HCT116 (cell line): ENCODE results near the gene RTN4RL1. TPM values are rescaled to one million over a fixed set of nuclear protein-coding genes. Genes with fewer than 3 reads are reported as not detected.

ENCODE experiments used
- ATAC-seq: fragments of 200-7000 bp; cut with Tn5 transposase; 2 replicates; pipeline ENCODE4 v1.9.1; 2020; ENCODE audit warnings: mild to moderate bottlenecking, moderate library complexity
- BruUV-seq: library from RNA; stranded (reverse); fragments of 400-500 nt; replicated peaks from 2 replicates; lab custom pipeline; 2021; lab: Mats Ljungman, UMichigan
- CTCF ChIA-PET: fragments of 300-600 bp; sonication (Branson Sonifier 250); formaldehyde crosslinking; loops from one replicate; lab custom pipeline; 2021; ENCODE audit warnings: antibody characterized with exemption; lab: Charles Lee
- POLR2A ChIA-PET: fragments of 300-600, 350-600 bp; sonication (Branson Sonifier 250); formaldehyde crosslinking; loops from one replicate; lab custom pipeline; 2021; ENCODE audit warnings: antibody characterized with exemption; lab: Charles Lee
- RAD21 ChIA-PET, 2 experiments: fragments of 300-600 bp; sonication (Branson Sonifier 250); formaldehyde crosslinking; loops; one replicate each; lab custom pipeline; 2023; ENCODE audit warnings: low total read pairs in 2 of 2; ENCODE audit not compliant: uncharacterized antibody in 2 of 2, unreplicated experiment in 2 of 2, low non-redundant PET in 1 of 2; lab: Charles Lee
- DNase-seq: peaks from one replicate; pipeline ENCODE4 v3.0.0-alpha.2; 2010; ENCODE audit warnings: low read depth, low spot score
- H2AFZ ChIP-seq: fragments of 200-600 bp; shearing (Covaris generic), sonication (generic); 2 replicates; pipeline ENCODE4 v1.6.1; 2017; ENCODE audit warnings: low read depth, mixed run types, mixed read lengths, antibody characterized with exemption, low read length; ENCODE audit not compliant: poor library complexity, severe bottlenecking
- H3K27ac ChIP-seq: 2 replicates; pipeline ENCODE4 v1.5.1; 2012; ENCODE audit warnings: low read depth, low read length
- H3K27me3 ChIP-seq: fragments of 200-600 bp; sonication (generic); 2 replicates; pipeline ENCODE4 v1.6.1; 2016; ENCODE audit warnings: mixed run types, low read length, mixed read lengths; ENCODE audit not compliant: insufficient read depth
- H3K36me3 ChIP-seq, 2 experiments: fragments of 200-500 bp in 1 of 2; fragments of 200-600 bp in 1 of 2; sonication (Bioruptor generic) in 1 of 2; sonication (generic) in 1 of 2; 2 replicates each; pipeline versions ENCODE4 v1.5.1 to v1.6.1; 2014 to 2016; ENCODE audit warnings: low read length in 2 of 2, inconsistent platforms in 1 of 2, mixed read lengths in 1 of 2, mixed run types in 1 of 2; ENCODE audit not compliant: insufficient read depth in 2 of 2, control insufficient read depth in 1 of 2
- H3K4me1 ChIP-seq, 2 experiments: fragments of 200-600 bp in 1 of 2; sonication (generic) in 1 of 2; 2 replicates each; pipeline versions ENCODE4 v1.5.1 to v1.6.1; 2012 to 2017; ENCODE audit warnings: low read length in 2 of 2, inconsistent platforms in 1 of 2, mild to moderate bottlenecking in 1 of 2, mixed read lengths in 1 of 2, mixed run types in 1 of 2, moderate library complexity in 1 of 2; ENCODE audit not compliant: insufficient read depth in 2 of 2, control insufficient read depth in 1 of 2
- H3K4me2 ChIP-seq: fragments of 200-600 bp; sonication (generic); 2 replicates; pipeline ENCODE4 v1.6.1; 2017; ENCODE audit warnings: mixed run types, low read length, mixed read lengths
- H3K4me3 ChIP-seq, 2 experiments: fragments of 200-600 bp in 1 of 2; sonication (generic) in 1 of 2; replicated peaks in 1 of 2; 2 replicates each; pipeline ENCODE4 v1.5.1; 2011 to 2016; ENCODE audit warnings: low read length in 2 of 2, control low read depth in 1 of 2, low read depth in 1 of 2, mild to moderate bottlenecking in 1 of 2, mixed read lengths in 1 of 2, mixed run types in 1 of 2
- H3K79me2 ChIP-seq: fragments of 200-600 bp; sonication (generic); 2 replicates; pipeline ENCODE4 v1.6.1; 2017; ENCODE audit warnings: mild to moderate bottlenecking, mixed run types, low read length, moderate library complexity, mixed read lengths; ENCODE audit not compliant: insufficient read depth
- H3K9ac ChIP-seq: fragments of 200-600 bp; sonication (generic); 2 replicates; pipeline ENCODE4 v1.6.1; 2016; ENCODE audit warnings: low read length, mixed read lengths
- H3K9me2 ChIP-seq: fragments of 200-600 bp; sonication (generic), shearing (Covaris generic); 2 replicates; pipeline ENCODE4 v1.6.1; 2017; ENCODE audit warnings: mixed run types, mild to moderate bottlenecking, moderate library complexity; ENCODE audit not compliant: insufficient read depth
- H3K9me3 ChIP-seq, 2 experiments: fragments of 200-500 bp in 1 of 2; fragments of 200-600 bp in 1 of 2; sonication (Bioruptor generic) in 1 of 2; sonication (generic) in 1 of 2; 2 replicates each; pipeline ENCODE4 v1.6.1; 2014 to 2017; ENCODE audit warnings: low read length in 2 of 2, mixed read lengths in 2 of 2, inconsistent platforms in 1 of 2, low read depth in 1 of 2, mild to moderate bottlenecking in 1 of 2, mixed run types in 1 of 2, moderate library complexity in 1 of 2; ENCODE audit not compliant: control insufficient read depth in 1 of 2, insufficient read depth in 1 of 2
- H4K20me1 ChIP-seq: fragments of 200-600 bp; sonication (generic), shearing (Covaris generic); 2 replicates; pipeline ENCODE4 v1.6.1; 2017; ENCODE audit warnings: mixed run types, mild to moderate bottlenecking, moderate library complexity; ENCODE audit not compliant: insufficient read depth
- CBX3 ChIP-seq: IDR thresholded peaks from 2 replicates; pipeline ENCODE4 v1.6.1; 2012; ENCODE audit warnings: low read depth
- FOSL1 ChIP-seq: IDR thresholded peaks from 2 replicates; pipeline ENCODE4 v1.6.1; 2012; ENCODE audit warnings: low read depth
- JUND ChIP-seq: IDR thresholded peaks from 2 replicates; pipeline ENCODE4 v1.6.1; 2012
- MAX ChIP-seq: IDR thresholded peaks from 2 replicates; pipeline ENCODE4 v1.6.1; 2012
- RAD21 ChIP-seq: IDR thresholded peaks from 2 replicates; pipeline ENCODE4 v1.6.1; 2012; ENCODE audit warnings: low read depth, mild to moderate bottlenecking
- REST ChIP-seq: IDR thresholded peaks from 2 replicates; pipeline ENCODE4 v1.6.1; 2012; ENCODE audit warnings: low read depth
- TCF7L2 ChIP-seq: IDR thresholded peaks from 2 replicates; pipeline ENCODE4 v1.7.0; 2011; ENCODE audit warnings: borderline replicate concordance, inconsistent platforms; ENCODE audit not compliant: insufficient read depth, insufficient read length; ENCODE audit errors: extremely low read depth
- ZNF274 ChIP-seq: fragments of 200-500 bp; sonication (Bioruptor generic); IDR thresholded peaks from 2 replicates; pipeline ENCODE4 v1.6.1; 2014; ENCODE audit warnings: mild to moderate bottlenecking, low read depth, low read length, inconsistent platforms
- intact Hi-C: fragments of 100-400 bp; cut with micrococcal nuclease; formaldehyde crosslinking; loops from 2 replicates; pipeline ENCODE4 v1.10.0; 2022
- total RNA-seq: library from RNA; stranded (reverse); gene quantifications from one replicate; pipeline ENCODE4 v1.2.1, GENCODE V29; 2021; ENCODE audit not compliant: unreplicated experiment

RTN4RL1 gene
- total RNA-seq, 1 experiment from 2014 or later: 3.7 TPM

GRCh38 chr17:1942066-1942365, 83.1 kb downstream of the RTN4RL1 start:
- Histone ChIP-seq H2AFZ (no peak overlapping the region), H3K79me2 (no peaks in the 10 kb centered on the region), H3K4me2 (no peak overlapping the region), H3K9me3 (no peaks in the 10 kb centered on the region), H3K9me2 (no peaks in the 10 kb centered on the region), H3K27me3 (no peaks in the 10 kb centered on the region), H3K9ac (no peak overlapping the region), H3K4me3 (no peak overlapping the region), H3K27ac (no peak overlapping the region), H4K20me1 (no peaks in the 10 kb centered on the region), H3K4me1 (no peaks in the 10 kb centered on the region), H3K36me3 (no peaks in the 10 kb centered on the region)
- ATAC-seq: no peak
- DNase-seq: no peak
- no TSS peak for BruUV-seq
- intact Hi-C loops: no loop called here
- TF ChIP-seq TCF7L2 (no peak), CBX3 (no peak), MAX (no peak), RAD21 (no peak), ZNF274 (no peak), FOSL1 (no peak), REST (no peak), JUND (no peak)
- ChIA-PET RAD21 (no interaction called here), CTCF (no interaction called here), POLR2A (no interaction called here)
